H1 (cell line): ENCODE measurements around the gene FRMD3. TPM values are rescaled to one million over a fixed set of nuclear protein-coding genes. Genes with fewer than 3 reads are reported as not detected.

ENCODE experiments used
- CTCF ChIA-PET: fragments of 300-600 bp; sonication (Branson Sonifier 250); formaldehyde crosslinking; loops from one replicate; lab custom pipeline; 2021; ENCODE audit not compliant: partially characterized antibody; lab: Charles Lee
- POLR2A ChIA-PET: fragments of 300-600 bp; sonication (Branson Sonifier 250); formaldehyde crosslinking; loops from one replicate; lab custom pipeline; 2021; ENCODE audit warnings: inconsistent platforms; ENCODE audit not compliant: partially characterized antibody; lab: Charles Lee
- DNase-seq, 2 experiments: peaks; one replicate each; pipeline versions ENCODE4 v3.0.0 to v3.0.0-alpha.2; 2010 to 2022; ENCODE audit warnings: low spot score in 2 of 2, low read depth in 1 of 2, mixed read lengths in 1 of 2
- FAIRE-seq: peaks from 2 replicates; lab custom pipeline; 2011; peaks lifted over from hg19 to GRCh38; lab: Jason Lieb, UNC
- H2AFZ ChIP-seq: 2 replicates; pipeline ENCODE4 v1.8.1; 2012; ENCODE audit warnings: low read length, inconsistent platforms
- H2AK5ac ChIP-seq: 2 replicates; pipeline ENCODE4 v1.6.1; 2013; ENCODE audit warnings: low read depth, low read length
- H2BK120ac ChIP-seq: replicated peaks from 2 replicates; pipeline ENCODE3; 2013; ENCODE audit warnings: low read depth, low read length, inconsistent platforms
- H2BK12ac ChIP-seq: 2 replicates; pipeline ENCODE4 v1.6.1; 2013; ENCODE audit warnings: low read depth, low read length
- H2BK15ac ChIP-seq: 2 replicates; pipeline ENCODE4 v1.6.1; 2013; ENCODE audit warnings: low read length
- H2BK20ac ChIP-seq: 2 replicates; pipeline ENCODE4 v1.6.1; 2013; ENCODE audit warnings: low read length
- H2BK5ac ChIP-seq: 2 replicates; pipeline ENCODE4 v1.6.1; 2013; ENCODE audit warnings: low read depth, low read length
- H3K14ac ChIP-seq: 2 replicates; pipeline ENCODE4 v1.6.1; 2013; ENCODE audit warnings: inconsistent platforms; ENCODE audit not compliant: insufficient read length
- H3K18ac ChIP-seq: 2 replicates; pipeline ENCODE4 v1.6.1; 2013; ENCODE audit warnings: low read length; ENCODE audit errors: extremely low read depth
- H3K23ac ChIP-seq: 2 replicates; pipeline ENCODE4 v1.6.1; 2013; ENCODE audit warnings: inconsistent platforms; ENCODE audit not compliant: insufficient read length
- H3K23me2 ChIP-seq: 2 replicates; pipeline ENCODE4 v1.6.1; 2013; ENCODE audit warnings: low read depth, low read length
- H3K27ac ChIP-seq: 2 replicates; pipeline ENCODE4 v1.6.1; 2011; ENCODE audit warnings: low read depth, low read length, inconsistent platforms
- H3K27me3 ChIP-seq, 4 experiments: replicated peaks in 1 of 4; 1 replicate in 1 of 4; 2 replicates in 3 of 4; pipeline versions ENCODE4 v1.6.1 to v1.8.1; 2011 to 2013; ENCODE audit warnings: low read length in 3 of 4, mild to moderate bottlenecking in 3 of 4, inconsistent platforms in 2 of 4, mixed read lengths in 2 of 4, moderate library complexity in 1 of 4; ENCODE audit not compliant: control insufficient read depth in 3 of 4, insufficient read depth in 3 of 4; ENCODE audit errors: extremely low read depth in 1 of 4
- H3K36me3 ChIP-seq, 4 experiments: 2 replicates each; pipeline versions ENCODE4 v1.6.1 to v1.8.1; 2011 to 2013; ENCODE audit warnings: mild to moderate bottlenecking in 4 of 4, low read length in 3 of 4, moderate library complexity in 2 of 4, control low read depth in 1 of 4, inconsistent platforms in 1 of 4; ENCODE audit not compliant: insufficient read depth in 4 of 4, control insufficient read depth in 2 of 4
- H3K4ac ChIP-seq: replicated peaks from 2 replicates; pipeline ENCODE3; 2013; ENCODE audit warnings: low read length, low read depth, mixed read lengths, inconsistent platforms; ENCODE audit not compliant: insufficient read length
- H3K4me1 ChIP-seq, 4 experiments: replicated peaks in 1 of 4; 1 replicate in 1 of 4; 2 replicates in 3 of 4; pipeline versions ENCODE4 v1.6.1 to v1.8.1; 2011 to 2013; ENCODE audit warnings: low read length in 3 of 4, inconsistent platforms in 2 of 4, mixed read lengths in 1 of 4; ENCODE audit not compliant: insufficient read depth in 4 of 4, control insufficient read depth in 3 of 4
- H3K4me2 ChIP-seq, 2 experiments: 2 replicates each; pipeline versions ENCODE4 v1.6.1 to v1.8.1; 2011 to 2013; ENCODE audit warnings: low read depth in 2 of 2, low read length in 2 of 2, control low read depth in 1 of 2, inconsistent platforms in 1 of 2, mild to moderate bottlenecking in 1 of 2; ENCODE audit not compliant: insufficient read depth in 1 of 2
- H3K4me3 ChIP-seq, 4 experiments: fragments of 200-600, 300-600 bp in 1 of 4; sonication (generic), shearing (Covaris generic), sonication (Bioruptor Twin) in 1 of 4; 2 replicates each; pipeline versions ENCODE4 v1.5.1 to v1.8.1; 2011 to 2016; ENCODE audit warnings: low read length in 4 of 4, low read depth in 3 of 4, control low read depth in 2 of 4, inconsistent platforms in 2 of 4, mild to moderate bottlenecking in 2 of 4, mixed read lengths in 1 of 4, moderate library complexity in 1 of 4; ENCODE audit not compliant: insufficient read depth in 2 of 4; ENCODE audit errors: extremely low read depth in 1 of 4
- H3K56ac ChIP-seq: replicated peaks from 2 replicates; pipeline ENCODE3; 2013; ENCODE audit warnings: low read depth, mild to moderate bottlenecking, mixed read lengths, low read length, inconsistent platforms; ENCODE audit not compliant: insufficient read length
- H3K79me1 ChIP-seq: 2 replicates; pipeline ENCODE4 v1.6.1; 2013; ENCODE audit warnings: low read depth, low read length, control low read depth
- H3K79me2 ChIP-seq, 2 experiments: 2 replicates each; pipeline versions ENCODE4 v1.6.1 to v1.8.1; 2012 to 2013; ENCODE audit warnings: low read length in 2 of 2, mild to moderate bottlenecking in 2 of 2, inconsistent platforms in 1 of 2; ENCODE audit not compliant: insufficient read depth in 2 of 2, control insufficient read depth in 1 of 2
- H3K9ac ChIP-seq, 4 experiments: replicated peaks in 1 of 4; 1 replicate in 1 of 4; 2 replicates in 3 of 4; pipeline versions ENCODE4 v1.6.1 to v1.8.1; 2011 to 2013; ENCODE audit warnings: low read depth in 3 of 4, low read length in 3 of 4, control low read depth in 2 of 4, mild to moderate bottlenecking in 2 of 4, moderate library complexity in 2 of 4, inconsistent platforms in 1 of 4; ENCODE audit errors: extremely low read depth in 1 of 4
- H3K9me3 ChIP-seq, 2 experiments: 2 replicates each; pipeline versions ENCODE4 v1.6.1 to v1.8.1; 2012 to 2013; ENCODE audit warnings: mild to moderate bottlenecking in 2 of 2, moderate library complexity in 2 of 2, control low read depth in 1 of 2, inconsistent platforms in 1 of 2, low read depth in 1 of 2, low read length in 1 of 2, mixed read lengths in 1 of 2; ENCODE audit not compliant: insufficient read depth in 2 of 2
- H4K20me1 ChIP-seq, 2 experiments: replicated peaks in 1 of 2; 2 replicates each; pipeline versions ENCODE3 to v1.8.1; 2011 to 2013; ENCODE audit warnings: inconsistent platforms in 2 of 2, low read length in 2 of 2, mild to moderate bottlenecking in 1 of 2; ENCODE audit not compliant: insufficient read depth in 2 of 2, control insufficient read depth in 1 of 2
- H4K5ac ChIP-seq: 2 replicates; pipeline ENCODE4 v1.6.1; 2013; ENCODE audit warnings: low read length, low read depth, mixed read lengths, inconsistent platforms; ENCODE audit not compliant: insufficient read length
- H4K8ac ChIP-seq: 2 replicates; pipeline ENCODE4 v1.8.0; 2013; ENCODE audit warnings: mild to moderate bottlenecking, moderate library complexity, low read length, inconsistent platforms; ENCODE audit not compliant: insufficient read depth; ENCODE audit errors: extremely low read depth
- H4K91ac ChIP-seq: replicated peaks from 2 replicates; pipeline ENCODE3; 2013; ENCODE audit warnings: low read length, mixed read lengths, inconsistent platforms; ENCODE audit not compliant: insufficient read length
- ASH2L ChIP-seq: fragments of 200-600, 300-600 bp; sonication (generic); IDR thresholded peaks from one replicate; pipeline ENCODE4 v1.7.1; 2017; ENCODE audit warnings: low read length
- RXRA ChIP-seq: IDR thresholded peaks from 2 replicates; pipeline ENCODE4 v1.6.1; 2011; ENCODE audit warnings: low read depth, mild to moderate bottlenecking, low read length, moderate library complexity; ENCODE audit not compliant: insufficient read depth
- TEAD4 ChIP-seq: IDR thresholded peaks from 2 replicates; pipeline ENCODE4 v1.6.1; 2012; ENCODE audit warnings: low read depth, low read length, inconsistent platforms, mixed read lengths
- WGBS, 2 experiments: shearing (Covaris generic) in 1 of 2; methylation state at CpG; one replicate each; pipeline versions ENCODE4 v1.1.6 to v1.1.7; 2013 to 2015; ENCODE audit warnings: low lambda C conversion rate in 2 of 2, mixed read lengths in 2 of 2, inconsistent platforms in 1 of 2, low coverage in 1 of 2, missing lambda C conversion rate in 1 of 2; ENCODE audit not compliant: insufficient replicate concordance in 2 of 2, insufficient coverage in 1 of 2, insufficient read length in 1 of 2; ENCODE audit errors: extremely low coverage in 1 of 2, missing lambda C conversion rate in 1 of 2; 5-methylcytosine and 5-hydroxymethylcytosine counted together
- polyA plus RNA-seq, 7 experiments: library from polyadenylated mRNA; depleted of rRNA in 3 of 7; stranded (reverse) in 5 of 7; unstranded in 2 of 7; fragments of >200 nt in 5 of 7; fragments of 200-250 nt in 2 of 7; gene quantifications; 1 replicate in 5 of 7; 2 replicates in 1 of 7; 4 replicates in 1 of 7; pipeline versions ENCODE4 v1.2.1 to v1.2.3, GENCODE V29; 2011 to 2013; ENCODE audit warnings: missing spikeins in 2 of 7, mixed read lengths in 2 of 7
- total RNA-seq: library from RNA; stranded (reverse); fragmentation: NEBNext Ultra II Directional; extraction: Animal tissue kit (Norgen Biotek cat#: 25700); gene quantifications from 2 replicates; pipeline ENCODE4 v1.2.1, GENCODE V29; 2021

FRMD3 gene
- total and polyA plus RNA-seq, 2 of the 8 experiments (the other 6 are each of a cell fraction or from before 2014, with no cell fraction given), result 0.15 to 1.4 TPM

DNA sequence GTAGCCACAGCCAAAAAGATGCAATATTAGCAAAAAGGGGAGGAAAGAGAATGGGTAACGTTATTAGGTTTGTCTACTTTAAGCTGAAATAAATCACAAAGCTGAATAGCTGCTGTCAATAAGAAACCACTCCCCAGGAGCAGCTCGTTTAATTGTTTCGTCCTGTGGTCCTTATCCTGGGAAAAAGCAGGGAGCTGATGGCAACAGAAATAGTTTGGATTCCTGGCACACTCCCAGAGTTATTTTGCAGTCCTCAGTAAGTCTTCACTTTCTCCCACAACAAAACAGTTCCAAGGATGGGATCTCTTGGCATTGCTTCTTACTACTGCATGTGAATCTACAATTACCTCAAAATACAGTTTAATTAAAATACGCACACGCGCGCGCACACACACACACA is 28.8 kb downstream of the FRMD3 start:
- Histone ChIP-seq H3K14ac (no peak overlapping the region), H2AK5ac (no peak overlapping the region), H4K5ac (no peak overlapping the region), H3K27ac (no peak overlapping the region), H2AFZ (no peak overlapping the region), H3K18ac (no peak overlapping the region), H4K8ac (no peak overlapping the region), H3K23ac (no peak overlapping the region), H3K4me1 (no peaks in the 10 kb centered on the region; a peak in 1 of 7 replicates), H4K20me1 (no peaks in the 10 kb centered on the region), H3K9me3 (no peaks in the 10 kb centered on the region), H2BK15ac (no peak overlapping the region), H2BK120ac (no peak overlapping the region), H3K36me3 (no peaks in the 10 kb centered on the region), H3K79me1 (no peaks in the 10 kb centered on the region)
- CTCF ChIA-PET, result interaction anchor here (0.6 to 1.9 kb wide), 6 partner anchors 14 to 175 kb away, joined by 3 to 6 read pairs (median 4); no protein-coding TSS in a partner anchor
- FAIRE-seq, result no peak
- TF ChIP-seq ASH2L (no peak), RXRA (no peak), TEAD4 (peak; percentile 43; the same call in 1 of the 2 replicates)
- TF ChIP-seq, all 59 proteins: peak for 1
- no peak overlapping the region for H3K4me2 ChIP-seq
- no peak overlapping the region for H3K4ac ChIP-seq
- H3K27me3 ChIP-seq, result no peaks in the 10 kb centered on the region
- no peak overlapping the region for H4K91ac ChIP-seq
- H3K79me2 ChIP-seq, result no peaks in the 10 kb centered on the region
- H3K9ac ChIP-seq, result no peak overlapping the region
- WGBS, 2 experiments, result 90% methylated on average over 8 of the region's 8 CpGs; no CpG with 5 or more reads in 1 of the 2 experiments
- DNase-seq, result no peak
- no peak overlapping the region for H2BK5ac ChIP-seq
- H3K56ac ChIP-seq, result no peak overlapping the region
- no peak overlapping the region for H2BK12ac ChIP-seq
- POLR2A ChIA-PET, result no interaction called here
- no peaks in the 10 kb centered on the region for H3K23me2 ChIP-seq
- H2BK20ac ChIP-seq, result no peak overlapping the region
- no peak overlapping the region for H3K4me3 ChIP-seq
